Spleen (tissue), 7 donors: Measurements from ENCODE around the gene SCPEP1.

Source experiments
- CTCF ChIP-seq, 11 experiments: fragments of 200-600 bp in 7 of 11; fragments of 450-650 bp in 4 of 11; sonication (generic) in 4 of 11; IDR thresholded peaks in 8 of 11; conservative IDR thresholded peaks in 3 of 11; 1 replicate in 7 of 11; 2 replicates in 4 of 11; pipeline versions ENCODE4 v1.4.0 to v1.8.0; 2016 to 2021; ENCODE audit warnings: antibody characterized with exemption in 11 of 11, inconsistent platforms in 4 of 11, mild to moderate bottlenecking in 1 of 11
- POLR2A ChIP-seq, 3 donors: fragments of 450-650 bp; IDR thresholded peaks; one replicate each; pipeline ENCODE4 v1.5.1; 2017; ENCODE audit warnings: antibody characterized with exemption in 3 of 3, mild to moderate bottlenecking in 1 of 3
- donor health status: DM: no; HTN: no; CAD: no; lungs with moderate emphysema.
- donor health status: DM: no; HTN: no; CAD: no.
- donor health status: DM: no; HTN: no; CAD: no.

DNA sequence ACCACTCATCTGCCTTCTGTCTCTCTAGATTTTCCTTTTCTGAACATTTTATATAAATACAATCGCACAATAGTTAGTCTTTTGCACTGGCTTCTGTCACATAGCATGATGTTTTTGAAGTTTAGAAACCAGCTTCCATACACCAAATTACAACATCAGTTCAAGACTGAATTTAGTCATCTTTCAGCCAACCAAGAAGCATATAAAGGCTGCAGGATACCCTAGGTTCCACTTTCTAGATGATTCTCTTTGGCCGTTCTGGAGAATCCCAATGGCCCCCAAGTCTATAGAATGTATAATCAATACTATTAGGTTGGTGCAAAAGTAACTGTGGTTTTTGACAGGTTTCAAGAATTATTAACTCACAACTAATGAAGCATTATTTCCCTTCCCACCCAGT is 19.4 kb downstream of the SCPEP1 start:
- TF ChIP-seq POLR2A (IDR thresholded peaks at IDR 0.05) (no peak), CTCF (IDR thresholded peaks at IDR 0.05 in 8 of 11, conservative IDR thresholded peaks at IDR 0.05 in 3 of 11) (no peak)
